Endometrium (tissue), 2 donors: ENCODE data around the gene CGNL1.
A peak's percentile ranks its signal among the peaks of the same experiment; 100 is the strongest.

Source experiments
- FAIRE-seq: peaks from 2 replicates; lab custom pipeline; 2012; peaks lifted over from hg19 to GRCh38; lab: Jason Lieb, UNC
- donor health status: control.
- donor health status: control.

Gene CGNL1

GRCh38 chr15:57502116-57502515, 125.8 kb downstream of the CGNL1 start:
- FAIRE-seq = no peak

DNA sequence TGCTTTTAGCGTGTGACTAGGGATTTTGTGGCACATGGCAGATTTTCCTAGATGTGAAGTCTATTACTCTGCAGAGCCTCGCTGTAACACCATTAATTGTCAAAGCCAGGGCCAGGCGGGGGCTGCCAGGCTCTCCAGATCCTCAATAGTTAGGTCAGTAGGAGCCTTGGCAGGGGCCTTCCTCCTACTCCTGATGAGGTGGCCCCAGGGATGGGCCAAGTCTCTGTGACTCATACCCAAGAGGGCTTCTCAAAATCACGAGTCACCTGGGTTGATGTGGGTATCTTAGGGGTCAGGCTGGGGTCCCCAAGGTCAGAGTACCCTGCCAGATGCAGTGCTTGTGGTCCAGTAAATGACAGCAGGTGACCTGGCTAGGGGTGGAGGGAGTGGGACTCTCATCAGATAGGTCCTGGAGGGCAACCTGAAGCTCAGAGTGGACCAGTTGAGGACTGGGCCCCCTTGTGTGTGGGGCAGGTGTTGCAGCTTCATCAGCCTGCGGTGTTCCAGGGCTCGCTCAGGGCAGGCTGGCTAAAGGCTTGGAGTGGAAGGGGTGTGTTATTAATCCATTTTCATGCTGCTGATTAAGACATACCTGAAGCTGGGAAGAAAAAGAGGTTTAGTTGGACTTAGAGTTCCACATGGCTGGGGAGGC, 126.9 kb downstream of the CGNL1 start:
- no peak for FAIRE-seq

DNA sequence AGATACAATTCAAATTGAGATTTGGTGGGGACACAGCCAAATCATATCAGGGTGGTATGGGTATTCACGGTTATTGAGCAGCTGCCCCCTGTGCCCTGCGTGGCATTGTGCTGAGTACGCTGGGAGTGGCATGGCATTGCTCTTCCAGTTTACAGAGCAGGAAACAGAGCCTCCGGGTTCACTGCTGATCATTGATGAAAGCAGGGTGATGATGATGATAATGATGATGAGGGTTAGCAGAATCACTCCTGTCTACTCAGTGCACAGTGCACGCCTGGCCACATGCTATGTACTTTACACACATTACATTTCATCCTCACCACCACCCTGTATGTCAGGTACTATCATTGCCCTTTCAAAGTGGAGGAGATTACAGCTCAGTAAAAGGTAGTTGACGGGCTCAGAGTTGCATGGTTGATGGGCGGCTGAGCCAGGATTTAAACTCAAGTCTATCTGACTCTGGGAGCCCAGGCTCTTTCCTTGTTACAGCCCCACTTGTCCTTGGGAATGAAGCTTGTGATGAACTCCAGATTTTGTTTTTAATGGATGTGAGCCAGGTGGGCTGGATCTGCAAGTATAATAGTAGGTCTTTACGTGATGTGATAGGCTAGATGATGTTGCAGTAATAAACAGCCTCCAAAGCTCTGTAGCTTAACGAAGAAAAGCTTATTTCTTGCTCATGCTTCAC, 127.8 kb downstream of the CGNL1 start:
- peak; percentile 83 for FAIRE-seq

DNA sequence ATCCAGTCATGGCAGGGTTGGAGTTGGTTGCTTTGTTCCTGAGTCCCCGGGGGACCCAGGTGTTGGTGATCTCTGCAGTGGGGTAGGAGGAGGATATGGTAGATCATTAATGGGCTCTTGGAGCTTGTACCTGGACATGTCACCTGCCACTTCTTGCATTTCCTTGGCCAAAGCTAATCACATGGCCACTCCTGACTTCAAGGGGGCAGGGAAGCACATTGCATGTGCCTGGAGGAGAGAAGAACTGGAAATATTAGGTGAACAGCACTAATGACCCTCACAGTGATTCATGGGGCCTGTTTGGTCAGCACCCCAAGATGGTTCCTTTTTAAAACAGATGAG, 128.3 kb downstream of the CGNL1 start:
- no peak for FAIRE-seq

GRCh38 chr15:57505056-57505715, 128.9 kb downstream of the CGNL1 start:
- FAIRE-seq = no peak

GRCh38 chr15:57505949-57506391, 129.7 kb downstream of the CGNL1 start:
- FAIRE-seq = no peak

GRCh38 chr15:57506422-57506821, 130.1 kb downstream of the CGNL1 start:
- FAIRE-seq = no peak

DNA sequence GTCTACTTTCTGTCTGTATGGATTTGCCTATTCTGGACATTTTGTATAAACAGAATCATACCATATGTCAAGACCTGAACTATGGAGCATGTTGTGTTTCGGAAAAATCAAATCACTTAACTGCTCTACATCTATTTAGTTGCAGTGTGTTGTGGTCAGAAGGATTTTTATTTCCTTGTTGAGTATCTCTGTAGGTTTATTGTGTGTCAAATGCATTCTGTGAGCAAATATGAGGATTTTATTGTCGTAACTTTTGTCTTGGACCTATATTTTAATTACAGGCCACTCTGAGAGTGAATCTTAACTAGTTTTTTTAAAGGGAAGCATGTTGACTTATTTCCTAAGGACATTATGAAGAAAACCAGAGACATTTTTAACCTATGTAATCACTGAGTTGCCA, 130.8 kb downstream of the CGNL1 start:
- FAIRE-seq = no peak

DNA sequence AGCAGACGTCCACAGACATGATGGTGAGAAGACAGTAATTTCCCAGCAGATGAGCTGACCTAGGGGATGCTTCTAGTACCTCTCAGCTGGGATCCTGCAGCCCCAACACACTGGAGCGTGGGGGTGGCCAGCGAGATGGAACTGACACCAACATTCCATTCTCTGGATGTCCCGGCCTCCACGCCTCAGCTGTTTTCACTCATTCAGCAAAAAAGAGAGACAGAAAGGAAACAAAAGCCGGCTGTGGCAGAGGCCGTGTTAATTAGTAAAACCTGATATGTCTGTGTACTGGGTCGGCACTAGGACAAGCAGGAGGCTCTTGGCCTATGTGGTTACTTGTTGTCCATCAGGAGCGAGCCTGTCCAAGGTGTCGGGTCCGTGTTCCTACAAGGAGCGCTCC, 132.8 kb downstream of the CGNL1 start:
- peak; percentile 37 for FAIRE-seq

DNA sequence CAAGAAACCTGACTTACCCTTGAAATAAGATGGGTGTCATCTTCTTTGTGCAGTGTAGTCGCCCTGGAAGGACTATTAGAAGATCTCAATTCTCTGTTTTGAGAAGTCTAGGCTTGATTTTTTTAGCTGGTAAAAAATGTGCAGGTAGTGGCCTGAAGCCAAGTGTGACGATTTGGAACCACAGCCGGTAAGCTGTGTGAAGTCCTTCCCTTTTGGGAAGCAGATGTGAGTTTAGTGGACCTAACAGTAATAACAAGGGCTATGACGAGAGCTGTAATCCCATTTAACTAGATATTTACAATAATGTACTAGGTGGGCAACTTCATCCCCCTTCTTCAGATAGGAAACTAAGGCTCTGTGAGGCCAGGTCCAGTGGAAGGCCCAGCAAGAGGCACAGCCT, 133.7 kb downstream of the CGNL1 start:
- no peak for FAIRE-seq

GRCh38 chr15:57510647-57511046, 134.3 kb downstream of the CGNL1 start:
- no peak for FAIRE-seq

DNA sequence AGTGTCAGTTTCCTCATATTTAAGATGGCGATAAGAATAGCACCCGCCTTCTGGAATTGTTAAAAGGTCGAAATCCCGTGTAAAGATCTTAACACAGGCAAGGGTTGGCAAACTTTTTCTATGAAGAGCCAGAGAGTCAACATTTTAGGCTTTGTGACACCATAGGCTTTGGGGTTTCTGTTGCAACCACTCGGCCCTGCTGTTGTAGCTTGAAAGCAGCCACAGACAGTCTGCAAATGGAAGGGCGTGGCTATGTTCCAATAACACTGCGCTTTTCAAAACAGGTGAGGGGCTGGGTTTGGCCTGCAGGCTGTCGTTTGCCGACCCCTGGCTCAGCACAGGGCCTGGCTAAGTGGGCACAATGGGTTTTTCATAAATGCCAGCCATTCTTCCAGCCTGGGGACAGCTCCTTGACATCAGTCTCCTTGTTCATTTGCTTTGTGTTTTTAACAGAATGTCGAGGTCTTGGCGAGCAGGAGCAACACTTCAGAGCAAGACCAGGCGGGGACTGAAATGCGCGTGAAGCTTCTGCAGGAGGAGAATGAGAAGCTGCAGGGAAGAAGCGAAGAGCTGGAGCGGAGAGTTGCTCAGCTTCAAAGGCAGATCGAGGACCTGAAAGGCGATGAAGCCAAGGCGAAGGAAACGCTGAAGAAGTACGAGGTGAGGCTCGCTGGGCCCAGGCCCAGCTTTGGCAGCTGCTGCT, 140.2 kb downstream of the CGNL1 start:
- FAIRE-seq = no peak

DNA sequence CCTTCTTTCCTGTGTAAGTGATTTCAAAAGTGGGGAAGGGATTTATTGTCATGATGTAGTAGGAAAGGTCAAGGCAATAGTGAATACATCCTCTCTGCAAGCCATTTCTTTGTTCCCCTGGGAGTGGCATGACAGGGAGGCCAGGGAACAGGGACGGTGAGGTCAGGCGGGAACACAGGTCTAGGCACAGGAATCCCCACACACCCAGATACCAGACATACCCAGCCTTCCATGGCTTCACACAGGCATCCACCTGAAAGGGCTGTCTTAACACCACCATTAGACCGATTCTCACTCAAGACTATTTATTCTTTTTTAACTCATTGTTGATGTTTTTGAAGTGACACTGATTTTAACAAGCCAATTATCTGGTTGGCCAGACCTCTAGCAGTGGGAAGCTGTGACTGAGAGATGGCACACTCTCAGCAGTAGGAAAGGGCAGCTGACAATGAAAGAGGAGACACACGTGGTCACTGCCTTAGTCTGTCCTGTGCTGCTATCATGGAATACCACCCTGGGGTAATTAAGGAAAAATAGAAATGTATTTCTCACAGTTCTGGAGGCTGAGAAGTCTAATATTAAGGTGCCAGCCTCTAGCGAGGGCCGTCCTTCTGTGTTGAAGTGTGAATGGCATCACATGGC, 140.8 kb downstream of the CGNL1 start:
- no peak for FAIRE-seq

GRCh38 chr15:57518779-57519405, 142.6 kb downstream of the CGNL1 start:
- no peak for FAIRE-seq

- no peak for FAIRE-seq
Observed at GRCh38 chr15:57519806-57520205, 143.5 kb downstream of the CGNL1 start.

DNA sequence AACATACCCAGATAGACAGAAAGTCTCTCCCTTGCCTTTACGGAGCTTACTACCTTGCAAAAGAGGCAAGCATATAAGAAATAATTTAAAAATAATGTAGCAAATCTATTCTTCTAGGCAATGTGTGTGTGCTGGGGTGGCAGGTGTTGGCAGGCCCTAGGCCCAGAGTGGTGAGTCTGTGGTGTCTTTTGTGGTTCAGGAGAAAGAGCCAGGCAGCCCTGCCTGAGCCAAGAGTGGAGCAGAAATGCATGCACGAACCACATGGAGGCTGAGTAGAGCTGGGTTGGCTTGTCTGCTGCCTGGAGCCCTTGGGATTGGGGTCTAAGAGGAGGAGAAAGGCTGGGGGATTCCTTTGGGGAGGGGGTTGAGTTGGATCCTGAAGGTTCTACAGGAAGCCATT, 145.2 kb downstream of the CGNL1 start:
- no peak for FAIRE-seq

- FAIRE-seq = no peak
Observed at GRCh38 chr15:57522148-57522547, 145.8 kb downstream of the CGNL1 start.

- FAIRE-seq = no peak
Observed at GRCh38 chr15:57525581-57525980, 149.3 kb downstream of the CGNL1 start.

DNA sequence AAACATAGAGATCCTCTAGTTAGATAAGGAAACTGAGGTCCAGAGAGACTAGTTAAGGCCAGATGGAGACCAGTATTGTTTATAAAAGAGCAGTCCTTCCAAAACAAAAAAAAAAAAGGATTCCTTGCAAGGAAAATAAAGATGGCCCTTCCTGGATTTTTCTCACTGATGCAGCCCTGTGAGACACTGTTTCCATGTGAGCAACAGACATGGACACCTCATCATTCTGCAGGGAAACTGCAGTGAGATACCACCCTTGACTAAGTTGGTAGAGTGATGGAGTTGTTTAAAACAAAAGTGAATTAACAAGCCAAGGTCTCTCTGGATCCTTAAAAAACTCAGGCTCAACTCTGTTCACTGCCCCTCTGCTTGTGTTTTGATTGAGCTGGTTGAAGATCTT, 149.8 kb downstream of the CGNL1 start:
- no peak for FAIRE-seq

DNA sequence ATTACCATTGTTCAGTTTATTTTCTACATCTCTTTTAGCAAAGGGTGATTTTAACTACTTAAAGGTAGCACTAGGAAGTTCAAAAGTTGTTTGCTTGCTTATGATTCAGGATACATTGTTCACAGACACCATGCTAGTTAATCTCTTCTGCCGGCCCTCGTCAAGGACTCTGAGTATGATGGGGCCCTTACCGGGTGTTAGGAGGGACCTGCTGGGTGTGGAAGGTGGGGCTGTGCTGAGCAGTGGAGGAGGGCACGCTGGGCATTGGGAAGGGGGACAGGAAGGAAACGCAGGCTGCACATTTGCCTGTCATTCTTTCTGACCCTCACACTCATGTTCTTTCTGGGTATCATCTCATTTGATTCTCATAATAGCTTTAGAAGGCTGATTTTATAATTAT, 150.3 kb downstream of the CGNL1 start:
- no peak for FAIRE-seq

DNA sequence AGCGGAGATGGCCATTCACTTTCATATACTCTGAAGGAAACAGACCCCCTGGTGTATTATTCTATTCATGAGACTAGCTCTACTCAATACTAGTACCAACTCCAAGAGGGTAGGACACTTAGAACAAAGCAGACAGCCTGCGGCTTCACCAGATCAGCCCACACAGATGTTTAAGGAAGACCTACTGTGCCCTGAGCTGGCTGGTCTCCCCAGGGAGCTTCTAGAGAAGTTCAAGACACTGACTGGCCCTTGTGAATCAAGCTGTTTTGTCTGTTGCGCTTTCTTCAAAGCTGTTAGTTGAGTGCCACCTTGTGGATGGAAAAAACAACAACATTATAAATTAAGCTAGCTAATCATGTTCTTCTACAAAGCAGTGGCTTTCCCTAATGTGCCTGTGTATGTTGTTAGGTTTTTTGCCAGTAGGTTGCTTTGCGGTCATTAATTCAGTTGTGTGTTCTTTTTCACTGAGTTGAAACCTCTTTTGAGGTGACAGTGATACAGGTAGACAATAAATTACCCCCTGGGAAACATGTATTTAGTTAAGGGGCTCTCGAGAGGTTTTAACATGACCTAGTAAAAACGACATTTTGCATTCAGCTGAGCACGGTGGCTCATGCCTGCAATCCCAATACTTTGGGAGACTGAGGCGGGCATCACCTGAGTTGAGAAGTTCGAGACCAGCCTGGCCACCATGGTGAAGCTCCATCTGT, 151.2 kb downstream of the CGNL1 start:
- peak; percentile 95 for FAIRE-seq
